Measurements from ENCODE around the gene PDHB. TPM values are rescaled to one million over a fixed set of nuclear protein-coding genes. Genes with fewer than 3 reads are reported as not detected.

The PDHB gene
- total and polyA plus RNA-seq, 2 of the 13 experiments (the other 11 are each of a cell fraction or from before 2014, with no cell fraction given), result 108 to 153 TPM

- CTCF ChIA-PET (ENCODE audit: low intra/inter-chr PET ratio, low total read pairs), result no interaction called here
- POLR2A ChIA-PET, result no interaction called here
- no peak for DNase-seq (ENCODE audit: low spot score)
- intact Hi-C loops (cut with micrococcal nuclease; ENCODE audit: unreplicated experiment) (loop anchor here (5.0 kb wide), 1 partner anchor 63 kb away; the partner anchor contains the start of gene KCTD6), in situ Hi-C loops (cut with HindIII; ENCODE audit: extremely low pct_ligation_motif_present, low pct_unique_long_range_greater_than_20kb) (no loop called here)
- peaks cover 11 to 60% of the 10 kb centered on the region in 2 experiments for H3K36me3 ChIP-seq (replicated peaks in 1 of 2; ENCODE audit: control insufficient read depth in 1 of 2, insufficient read depth in 2 of 2, low read length in 2 of 2)
- FAIRE-seq, result no peak
- BruUV-seq (replicated peaks), result no TSS peak
- ATAC-seq, result no peak
- H3K79me2 ChIP-seq (ENCODE audit: insufficient read depth, low read length), result peaks cover 19% of the 10 kb centered on the region
- TF ChIP-seq ATRX (CRISPR knock-in tag; IDR thresholded peaks at IDR 0.05; ENCODE audit: borderline replicate concordance) (no peak), PHF20 (CRISPR knock-in tag; IDR thresholded peaks at IDR 0.05) (no peak), ATF1 (CRISPR knock-in tag; IDR thresholded peaks at IDR 0.05) (no peak), GMEB2 (CRISPR knock-in tag; IDR thresholded peaks at IDR 0.05; ENCODE audit: low read depth) (no peak), E2F1 (CRISPR knock-in tag; IDR thresholded peaks at IDR 0.05) (no peak), ZNF510 (CRISPR knock-in tag; IDR thresholded peaks at IDR 0.05; ENCODE audit: low read depth) (no peak), ZSCAN12 (CRISPR knock-in tag; IDR thresholded peaks at IDR 0.05) (no peak), KLF9 (CRISPR knock-in tag; IDR thresholded peaks at IDR 0.05; ENCODE audit: low read depth) (no peak), ARID3A (IDR thresholded peaks at IDR 0.05; ENCODE audit: low read depth, low read length) (no peak), ATF2 (CRISPR knock-in tag; IDR thresholded peaks at IDR 0.05) (no peak), NKX3-1 (CRISPR knock-in tag; IDR thresholded peaks at IDR 0.05) (no peak), MED8 (CRISPR knock-in tag; IDR thresholded peaks at IDR 0.05; ENCODE audit: insufficient replicate concordance) (no peak), TOE1 (CRISPR knock-in tag; IDR thresholded peaks at IDR 0.05) (no peak), ELK4 (CRISPR knock-in tag; IDR thresholded peaks at IDR 0.05; ENCODE audit: borderline replicate concordance) (no peak), SP5 (CRISPR knock-in tag; IDR thresholded peaks at IDR 0.05; ENCODE audit: borderline replicate concordance, low read depth) (no peak)
- H3K9me3 ChIP-seq (ENCODE audit: low read length), result no peaks in the 10 kb centered on the region
- WGBS (ENCODE audit: low lambda C conversion rate), result 75% methylated on average over 1 of the region's 1 CpG
- no peak overlapping the region for H3K9ac ChIP-seq (ENCODE audit: insufficient read depth, low read depth, low read length)
- H4K20me1 ChIP-seq (ENCODE audit: insufficient read depth, low read length), result no peaks in the 10 kb centered on the region
- no peak overlapping the region for H3K4me2 ChIP-seq (ENCODE audit: low read depth, low read length)
- no peak overlapping the region for H3K27ac ChIP-seq (ENCODE audit: extremely low read length, insufficient read depth, low read length)
- no peaks in the 10 kb centered on the region; a peak in 1 of 5 replicates for H3K27me3 ChIP-seq (ENCODE audit: control insufficient read depth in 1 of 2, insufficient read depth in 2 of 2, low read length in 2 of 2)
- no peak overlapping the region for H3K4me3 ChIP-seq (replicated peaks in 1 of 3; ENCODE audit: insufficient read depth in 1 of 3, low read depth in 2 of 3, low read length in 3 of 3)
- peaks cover 26% of the 10 kb centered on the region for H3K4me1 ChIP-seq (ENCODE audit: insufficient read depth, low read length)
- no peak overlapping the region for H2AFZ ChIP-seq (ENCODE audit: low read length)
Observed at GRCh38 chr3:58429657-58430056, 4.0 kb downstream of the PDHB start.

Data from HepG2 (cell line).